GM18951 (cell line): ENCODE measurements around the gene VPS13A.

Experiments used
- POLR2A ChIP-seq: IDR thresholded peaks from 4 replicates; pipeline ENCODE4 v1.6.1; 2011; ENCODE audit warnings: mild to moderate bottlenecking; ENCODE audit not compliant: insufficient read length, insufficient read depth; ENCODE audit errors: extremely low read depth
- in situ Hi-C: fragments of 300-500 bp; cut with MboI; formaldehyde crosslinking; loops from one replicate; pipeline ENCODE4 v1.12.0; 2022; ENCODE audit warnings: low sequenced_read_pairs, mixed read lengths, inconsistent platforms; ENCODE audit not compliant: unreplicated experiment

The VPS13A gene

DNA sequence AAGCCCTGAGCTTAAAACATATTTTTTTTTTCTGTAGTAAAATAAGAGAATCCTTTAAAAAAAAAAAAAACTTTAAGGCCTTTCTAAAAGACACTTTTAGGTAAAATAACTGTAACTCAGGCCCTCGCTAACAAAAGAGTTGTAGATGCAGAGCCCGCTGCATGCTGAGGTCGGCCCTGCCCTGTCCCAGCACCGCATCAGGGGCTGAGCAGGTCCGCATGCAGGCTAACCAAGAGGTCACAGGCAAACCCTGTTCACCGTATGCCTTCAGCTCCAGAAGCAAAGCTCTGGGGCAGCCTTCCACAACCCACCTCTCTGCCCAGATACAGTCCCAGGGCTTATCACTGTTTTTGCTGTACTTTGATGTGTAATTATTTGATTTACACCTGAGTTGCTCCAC lies 254.7 kb downstream of the VPS13A start:
- no peak for TF ChIP-seq POLR2A
- in situ Hi-C loops: loop anchor here (25.0 kb wide), 1 partner anchor 305 kb away; no protein-coding TSS in a partner anchor

DNA sequence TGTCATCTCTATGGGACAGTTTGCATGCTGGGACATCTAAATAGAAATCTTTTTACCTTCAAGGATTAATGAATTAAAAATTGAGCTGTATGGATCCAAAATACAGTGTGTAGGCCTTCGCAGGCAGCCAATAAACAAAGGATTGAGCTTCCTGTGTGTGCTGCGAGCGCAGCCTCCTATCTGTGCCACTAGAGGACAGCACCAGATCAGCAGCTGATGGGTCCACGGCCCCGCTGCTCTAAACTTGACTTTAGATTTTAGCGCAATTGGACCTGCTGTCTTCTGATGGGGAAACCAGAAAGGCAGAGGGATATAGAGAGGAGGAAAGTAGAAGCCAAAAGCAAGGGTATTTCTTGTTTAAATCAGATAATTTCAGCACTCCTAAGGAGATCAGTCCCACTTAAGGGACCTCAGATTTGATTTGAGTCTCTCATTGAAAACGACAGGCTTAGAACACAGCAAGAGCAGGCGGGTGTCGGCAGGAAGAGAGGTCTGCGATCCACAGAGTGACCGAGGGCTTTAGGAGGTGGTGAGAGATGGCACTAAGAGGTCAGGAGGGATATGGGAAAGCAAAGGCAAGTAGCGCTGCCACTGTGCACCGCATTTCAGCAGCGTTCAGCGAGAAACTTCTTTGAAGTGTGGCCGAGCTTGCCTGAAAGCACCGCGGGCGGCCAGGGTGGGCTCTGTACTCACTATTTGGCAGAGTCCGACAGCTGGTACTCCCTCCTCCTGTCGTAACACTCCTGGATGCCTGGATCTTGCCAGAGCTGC lies 256.5 kb downstream of the VPS13A start:
- in situ Hi-C loops: loop anchor here (25.0 kb wide), 1 partner anchor 303 kb away; no protein-coding TSS in a partner anchor
- no peak for TF ChIP-seq POLR2A

- TF ChIP-seq POLR2A: no peak
- in situ Hi-C loops: loop anchor here (25.0 kb wide), 1 partner anchor 302 kb away; no protein-coding TSS in a partner anchor
These were observed 257.9 kb downstream of the VPS13A start for GRCh38 chr9:77435277-77435676.

DNA sequence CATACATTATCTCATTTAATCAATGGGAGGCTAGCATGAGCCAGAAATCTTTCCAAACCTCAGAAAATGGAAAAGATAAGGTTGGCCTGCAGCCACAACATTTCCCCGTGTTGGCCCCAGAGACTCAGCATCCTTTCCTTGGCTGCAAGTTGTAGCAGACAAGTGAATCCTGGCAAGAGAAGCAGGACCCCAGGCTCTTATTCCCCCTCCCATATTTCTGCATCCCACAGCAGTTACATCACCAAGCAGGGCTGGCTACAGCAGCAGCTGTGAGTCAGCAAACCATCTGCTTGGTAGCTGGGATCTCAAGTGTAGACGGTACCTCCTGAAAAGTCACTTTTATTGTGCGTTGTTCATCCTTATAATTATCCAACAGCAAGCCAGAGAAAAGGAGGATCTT lies 258.4 kb downstream of the VPS13A start:
- no peak for TF ChIP-seq POLR2A
- in situ Hi-C loops: loop anchor here (25.0 kb wide), 1 partner anchor 302 kb away; no protein-coding TSS in a partner anchor

- in situ Hi-C loops: loop anchor here (25.0 kb wide), 1 partner anchor 299 kb away; no protein-coding TSS in a partner anchor
- no peak for TF ChIP-seq POLR2A
These were observed 261.3 kb downstream of the VPS13A start for GRCh38 chr9:77438653-77439052.

- in situ Hi-C loops: loop anchor here (25.0 kb wide), 1 partner anchor 297 kb away; no protein-coding TSS in a partner anchor
These were observed 262.7 kb downstream of the VPS13A start for GRCh38 chr9:77440057-77440456.

GRCh38 chr9:77441124-77441523 lies 263.8 kb downstream of the VPS13A start:
- in situ Hi-C loops: loop anchor here (25.0 kb wide), 1 partner anchor 296 kb away; no protein-coding TSS in a partner anchor

More at GRCh38 chr9:77440057-77440456, 262.7 kb downstream of the VPS13A start:
- no peak for TF ChIP-seq POLR2A

- no peak for TF ChIP-seq POLR2A
- in situ Hi-C loops: loop anchor here (25.0 kb wide), 1 partner anchor 295 kb away; no protein-coding TSS in a partner anchor
These were observed 265.1 kb downstream of the VPS13A start for GRCh38 chr9:77442436-77442835.

DNA sequence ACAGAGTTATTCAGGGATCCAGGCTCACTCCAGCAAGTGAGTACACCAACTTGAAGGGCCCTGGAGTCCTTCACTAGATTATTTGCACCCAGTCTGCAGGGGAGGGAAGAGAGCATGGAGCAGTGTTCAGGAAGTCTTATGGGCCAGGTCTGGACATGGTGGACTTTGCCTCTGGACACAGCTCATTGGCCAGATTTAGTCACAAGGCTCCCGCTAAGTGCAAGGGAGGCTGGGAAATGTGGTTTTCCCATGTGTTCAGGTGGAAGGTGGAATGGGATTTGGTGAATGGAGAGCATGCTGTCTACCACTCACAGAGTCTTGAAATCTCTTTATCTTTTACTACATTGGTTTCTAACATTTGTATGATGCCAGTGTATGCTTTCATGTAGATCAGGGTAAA lies 270.3 kb downstream of the VPS13A start:
- in situ Hi-C loops: loop anchor here (25.0 kb wide), 1 partner anchor 290 kb away; no protein-coding TSS in a partner anchor
- TF ChIP-seq POLR2A: no peak

GRCh38 chr9:77449240-77450084 lies 272.1 kb downstream of the VPS13A start:
- TF ChIP-seq POLR2A: no peak
- in situ Hi-C loops: loop anchor here (25.0 kb wide), 1 partner anchor 288 kb away; no protein-coding TSS in a partner anchor

GRCh38 chr9:77450085-77450475 lies 272.7 kb downstream of the VPS13A start:
- in situ Hi-C loops: no loop called here
- no peak for TF ChIP-seq POLR2A

DNA sequence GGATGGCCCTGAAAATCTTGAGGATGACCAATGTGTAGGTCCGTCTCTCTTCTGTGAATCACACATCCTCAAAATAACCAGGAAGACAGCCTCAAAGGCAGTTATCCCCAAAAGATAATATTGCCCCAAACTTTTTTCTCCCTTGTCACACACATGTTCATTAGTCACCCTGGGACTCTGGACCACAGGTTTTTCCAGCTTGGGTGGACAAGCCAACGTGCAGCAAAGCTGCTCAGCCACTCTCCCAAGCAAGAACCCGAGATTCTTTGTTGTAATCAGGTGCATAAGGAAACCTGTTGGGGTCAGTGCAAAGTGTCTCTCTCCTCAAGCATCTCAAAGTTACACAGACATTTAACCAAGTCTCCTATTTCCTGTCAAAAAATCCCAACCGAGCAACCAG lies 274.2 kb downstream of the VPS13A start:
- no peak for TF ChIP-seq POLR2A
- in situ Hi-C loops: no loop called here
